ENCODE results near the gene CUL4A.

The CUL4A gene

GRCh38 chr13:113210833-113211232 is 1.4 kb downstream of the CUL4A start:
- H3K36me3 ChIP-seq, result no peaks in the 10 kb centered on the region
- no peak overlapping the region for H3K27ac ChIP-seq
- peaks cover 0 to 56% (median 38%) of the 10 kb centered on the region in 4 donors for H3K4me1 ChIP-seq
- H3K27me3 ChIP-seq, result no peaks in the 10 kb centered on the region
- no peak for DNase-seq
- H3K4me3 ChIP-seq, result peak overlapping the region in 1 of 2 donors; percentile 80
- TF ChIP-seq CTCF (IDR thresholded peaks at IDR 0.05), result no peak
- intact Hi-C loops (cut with DNase I; ENCODE audit: low total_unique reads), result loop anchor here (10.0 kb wide), 2 partner anchors 244 to 266 kb away; partner anchors contain the start of gene ADPRHL1
- H3K9me3 ChIP-seq, result no peaks in the 10 kb centered on the region

GRCh38 chr13:113211774-113212173 is 2.4 kb downstream of the CUL4A start:
- DNase-seq, result no peak
- Histone ChIP-seq H3K27me3 (no peaks in the 10 kb centered on the region), H3K36me3 (no peaks in the 10 kb centered on the region), H3K9me3 (no peaks in the 10 kb centered on the region), H3K4me1 (peaks cover 0 to 57% (median 43%) of the 10 kb centered on the region in 4 donors), H3K27ac (no peak overlapping the region), H3K4me3 (no peak overlapping the region)
- no peak for TF ChIP-seq CTCF (IDR thresholded peaks at IDR 0.05)
- intact Hi-C loops (cut with DNase I; ENCODE audit: low total_unique reads), result loop anchor here (10.0 kb wide), 2 partner anchors 243 to 267 kb away; partner anchors contain the start of gene ADPRHL1

- Histone ChIP-seq H3K4me1 (peaks cover 0 to 37% (median 24%) of the 10 kb centered on the region in 4 donors), H3K4me3 (no peak overlapping the region), H3K27me3 (no peaks in the 10 kb centered on the region), H3K27ac (peak overlapping the region in 1 of 2 donors; percentile 15), H3K36me3 (peaks cover 0 to 23% (median 22%) of the 10 kb centered on the region in 3 donors), H3K9me3 (no peaks in the 10 kb centered on the region)
- no peak for DNase-seq
- intact Hi-C loops (cut with DNase I; ENCODE audit: low total_unique reads), result loop anchor here (10.0 kb wide), 2 partner anchors 238 to 272 kb away; partner anchors contain the start of gene ADPRHL1
- TF ChIP-seq CTCF (IDR thresholded peaks at IDR 0.05), result no peak
Measured at GRCh38 chr13:113216254-113217048, 7.0 kb downstream of the CUL4A start.

- Histone ChIP-seq H3K4me1 (peaks cover 0 to 33% (median 21%) of the 10 kb centered on the region in 4 donors), H3K27ac (no peak overlapping the region), H3K36me3 (peaks cover 0 to 39% (median 29%) of the 10 kb centered on the region in 3 donors), H3K4me3 (no peak overlapping the region), H3K27me3 (no peaks in the 10 kb centered on the region), H3K9me3 (no peaks in the 10 kb centered on the region)
- intact Hi-C loops (cut with DNase I; ENCODE audit: low total_unique reads), result loop anchor here (10.0 kb wide), 2 partner anchors 236 to 274 kb away; partner anchors contain the start of gene ADPRHL1
- DNase-seq, result no peak
- TF ChIP-seq CTCF (IDR thresholded peaks at IDR 0.05), result no peak
Measured at GRCh38 chr13:113218586-113218985, 9.2 kb downstream of the CUL4A start.

- Histone ChIP-seq H3K4me1 (peaks cover 0 to 32% (median 21%) of the 10 kb centered on the region in 4 donors), H3K36me3 (peaks cover 0 to 47% (median 37%) of the 10 kb centered on the region in 3 donors), H3K27ac (no peak overlapping the region), H3K9me3 (no peaks in the 10 kb centered on the region), H3K27me3 (no peaks in the 10 kb centered on the region), H3K4me3 (no peak overlapping the region)
- intact Hi-C loops (cut with DNase I; ENCODE audit: low total_unique reads), result loop anchor here (10.0 kb wide), 2 partner anchors 235 to 275 kb away; partner anchors contain the start of gene ADPRHL1
- DNase-seq, result no peak
- no peak for TF ChIP-seq CTCF (IDR thresholded peaks at IDR 0.05)
Measured at GRCh38 chr13:113219256-113219940, 10.0 kb downstream of the CUL4A start.
